IMR-90 (cell line): ENCODE results near the gene PRPF40A. TPM values are rescaled to one million over a fixed set of nuclear protein-coding genes. Genes with fewer than 3 reads are reported as not detected.
A peak's percentile ranks its signal among the peaks of the same experiment; 100 is the strongest.

ENCODE experiments used
- ATAC-seq: fragments of 200-7000 bp; cut with Tn5 transposase; 2 replicates; pipeline ENCODE4 v1.9.1; 2020; ENCODE audit warnings: low read depth, mild to moderate bottlenecking, moderate library complexity
- BruUV-seq: library from RNA; stranded (reverse); fragments of 400-500 nt; replicated peaks from 2 replicates; lab custom pipeline; 2021; lab: Mats Ljungman, UMichigan
- CTCF ChIA-PET: fragments of 300-600 bp; formaldehyde crosslinking; extraction: SDS; loops from one replicate; lab custom pipeline; 2021; ENCODE audit warnings: antibody characterized with exemption; lab: Yijun Ruan, JAX
- POLR2A ChIA-PET: fragments of 300-600 bp; sonication (Branson Sonifier 250); formaldehyde crosslinking; loops from one replicate; lab custom pipeline; 2022; ENCODE audit warnings: antibody characterized with exemption; ENCODE audit not compliant: unreplicated experiment; lab: Charles Lee
- DNase-seq: peaks from one replicate; pipeline ENCODE4 v3.0.0; 2013
- H2AFZ ChIP-seq: replicated peaks from 2 replicates; pipeline ENCODE3; 2013; ENCODE audit warnings: low read length, mild to moderate bottlenecking; ENCODE audit not compliant: poor library complexity
- H2AK5ac ChIP-seq: 2 replicates; pipeline ENCODE4 v1.6.1; 2013; ENCODE audit warnings: low read depth, low read length, inconsistent platforms
- H2AK9ac ChIP-seq: replicated peaks from 2 replicates; pipeline ENCODE3; 2013; ENCODE audit warnings: mild to moderate bottlenecking, low read depth, low read length, moderate library complexity; ENCODE audit not compliant: poor library complexity
- H2BK120ac ChIP-seq: 2 replicates; pipeline ENCODE4 v1.6.1; 2013; ENCODE audit warnings: low read depth, low read length, inconsistent platforms
- H2BK15ac ChIP-seq: 3 replicates; pipeline ENCODE4 v1.6.1; 2013; ENCODE audit warnings: low read depth, low read length, inconsistent platforms
- H2BK20ac ChIP-seq: 2 replicates; pipeline ENCODE4 v1.6.1; 2013; ENCODE audit warnings: low read depth, mild to moderate bottlenecking, inconsistent platforms, low read length, moderate library complexity
- H2BK5ac ChIP-seq: 2 replicates; pipeline ENCODE4 v1.6.1; 2013; ENCODE audit warnings: mild to moderate bottlenecking, low read depth, low read length, inconsistent platforms; ENCODE audit not compliant: poor library complexity, severe bottlenecking
- H3K14ac ChIP-seq: replicated peaks from 2 replicates; pipeline ENCODE4 v1.6.1; 2013; ENCODE audit warnings: low read depth, low read length, inconsistent platforms
- H3K18ac ChIP-seq: 2 replicates; pipeline ENCODE4 v1.6.1; 2013; ENCODE audit warnings: low read depth, low read length, control low read depth
- H3K23ac ChIP-seq: 2 replicates; pipeline ENCODE4 v1.6.1; 2013; ENCODE audit warnings: low read depth, low read length, inconsistent platforms
- H3K27ac ChIP-seq: 2 replicates; pipeline ENCODE4 v1.5.1; 2013; ENCODE audit warnings: mild to moderate bottlenecking, control low read depth, low read length; ENCODE audit not compliant: insufficient read depth
- H3K27me3 ChIP-seq: 2 replicates; pipeline ENCODE4 v1.6.1; 2013; ENCODE audit warnings: low read length; ENCODE audit not compliant: control insufficient read depth, insufficient read depth
- H3K36me3 ChIP-seq: 2 replicates; pipeline ENCODE4 v1.6.1; 2013; ENCODE audit warnings: low read length, mixed read lengths; ENCODE audit not compliant: control insufficient read depth, insufficient read depth
- H3K4ac ChIP-seq: 2 replicates; pipeline ENCODE4 v1.6.1; 2013; ENCODE audit warnings: low read depth, low read length, inconsistent platforms
- H3K4me1 ChIP-seq: 2 replicates; pipeline ENCODE4 v1.6.1; 2013; ENCODE audit warnings: low read length, mixed read lengths; ENCODE audit not compliant: control insufficient read depth, insufficient read depth
- H3K4me2 ChIP-seq: 2 replicates; pipeline ENCODE4 v1.6.1; 2013; ENCODE audit warnings: low read depth, mild to moderate bottlenecking, control low read depth, low read length, moderate library complexity
- H3K4me3 ChIP-seq: 2 replicates; pipeline ENCODE4 v1.5.1; 2013; ENCODE audit warnings: low read depth, mild to moderate bottlenecking, control low read depth, low read length, moderate library complexity; ENCODE audit not compliant: insufficient read depth
- H3K56ac ChIP-seq: 2 replicates; pipeline ENCODE4 v1.6.1; 2013; ENCODE audit warnings: low read length, inconsistent platforms; ENCODE audit not compliant: insufficient read depth; ENCODE audit errors: extremely low read depth
- H3K79me1 ChIP-seq, 2 experiments: 2 replicates each; pipeline ENCODE4 v1.6.1; 2013; ENCODE audit warnings: low read length in 2 of 2, inconsistent platforms in 1 of 2, low read depth in 1 of 2
- H3K9ac ChIP-seq: 2 replicates; pipeline ENCODE4 v1.6.1; 2013; ENCODE audit warnings: low read depth, low read length, control low read depth
- H3K9me1 ChIP-seq: 2 replicates; pipeline ENCODE4 v1.6.1; 2013; ENCODE audit warnings: low read length, inconsistent platforms; ENCODE audit not compliant: insufficient read depth
- H3K9me3 ChIP-seq: 2 replicates; pipeline ENCODE4 v1.6.1; 2013; ENCODE audit warnings: low read length; ENCODE audit not compliant: control insufficient read depth, insufficient read depth
- H4K20me1 ChIP-seq: 2 replicates; pipeline ENCODE4 v1.6.1; 2013; ENCODE audit warnings: low read length, inconsistent platforms; ENCODE audit not compliant: insufficient read depth
- H4K5ac ChIP-seq: 2 replicates; pipeline ENCODE4 v1.6.1; 2013; ENCODE audit warnings: mild to moderate bottlenecking, low read depth, low read length, control low read depth
- H4K8ac ChIP-seq, 2 experiments: 2 replicates each; pipeline ENCODE4 v1.6.1; 2013; ENCODE audit warnings: low read depth in 2 of 2, low read length in 2 of 2, control low read depth in 1 of 2, inconsistent platforms in 1 of 2
- H4K91ac ChIP-seq: 2 replicates; pipeline ENCODE4 v1.6.1; 2013; ENCODE audit warnings: low read depth, low read length, inconsistent platforms; ENCODE audit not compliant: insufficient read depth
- CEBPB ChIP-seq: IDR thresholded peaks from 2 replicates; pipeline ENCODE4 v1.6.1; 2012; ENCODE audit warnings: low read depth, low read length, improper control_type of control experiment
- FOS ChIP-seq: fragments of 150-350 bp; IDR thresholded peaks from 2 replicates; pipeline ENCODE4 v1.6.1; 2016; ENCODE audit warnings: low read depth, low read length
- MXI1 ChIP-seq: IDR thresholded peaks from 2 replicates; pipeline ENCODE4 v1.6.1; 2012; ENCODE audit warnings: low read depth, mild to moderate bottlenecking, low read length, moderate library complexity, borderline replicate concordance
- SMC3 ChIP-seq: fragments of 150-350 bp; IDR thresholded peaks from 2 replicates; pipeline ENCODE4 v1.6.1; 2016; ENCODE audit warnings: low read depth, mild to moderate bottlenecking, antibody characterized with exemption, low read length, moderate library complexity
- WGBS, 2 experiments: methylation state at CpG; one replicate each; pipeline versions ENCODE4 v1.1.5 to v1.1.7; 2013; ENCODE audit warnings: missing lambda C conversion rate in 2 of 2; ENCODE audit not compliant: insufficient read length in 1 of 2; ENCODE audit errors: extremely low coverage in 2 of 2; 5-methylcytosine and 5-hydroxymethylcytosine counted together
- dilution Hi-C: fragments of 300-500 bp; cut with HindIII; formaldehyde crosslinking; loops from one replicate; pipeline ENCODE4 v1.14.3; 2018; ENCODE audit warnings: low sequenced_read_pairs; ENCODE audit not compliant: unreplicated experiment
- in situ Hi-C: fragments of 300-500 bp; cut with MboI; formaldehyde crosslinking; loops from 3 replicates; pipeline ENCODE4 v1.14.3; 2019; ENCODE audit warnings: low sequenced_read_pairs, inconsistent platforms, mixed read lengths
- intact Hi-C: fragments of 100-400 bp; cut with micrococcal nuclease; formaldehyde crosslinking; loops from 2 replicates; pipeline ENCODE4 v1.10.0; 2022
- polyA plus RNA-seq, 3 experiments: library from polyadenylated mRNA; depleted of rRNA; stranded (reverse); fragments of >200 nt; gene quantifications; 2 replicates each; pipeline ENCODE4 v1.2.3, GENCODE V29; 2012; ENCODE audit warnings: low replicate concordance in 1 of 3
- total RNA-seq: library from RNA; depleted of rRNA; stranded (reverse); fragments of >200 nt; gene quantifications from 2 replicates; pipeline ENCODE4 v1.2.3, GENCODE V29; 2012

The PRPF40A gene
- total and polyA plus RNA-seq, 2 of the 4 experiments (the other 2 are of a cell fraction) = 49.1 to 150 TPM

DNA sequence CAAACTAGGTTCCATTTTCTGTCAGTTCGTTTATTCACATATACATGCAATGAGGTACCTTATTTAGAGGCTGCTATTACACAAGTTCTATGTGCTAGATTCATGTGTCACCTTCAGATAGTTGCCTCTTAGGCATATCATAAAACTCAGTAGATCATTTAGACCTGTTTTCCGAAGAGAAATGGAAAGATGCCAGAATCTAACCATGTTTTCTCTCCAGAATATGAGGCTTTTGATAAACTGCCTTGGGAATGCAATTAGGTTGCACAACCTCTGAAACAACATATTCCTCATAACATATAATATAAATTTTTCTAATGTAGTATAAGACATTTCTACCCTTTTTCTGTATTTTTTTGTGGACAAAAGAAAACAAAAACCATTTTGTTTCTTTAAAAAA is 108.1 kb downstream of the PRPF40A start:
- peaks cover 3% of the 10 kb centered on the region; the same call in 1 of the 2 replicates for H3K9me1 ChIP-seq
- H2AFZ ChIP-seq = no peak overlapping the region
- H4K5ac ChIP-seq = no peak overlapping the region
- H2BK5ac ChIP-seq = no peak overlapping the region
- POLR2A ChIA-PET = no interaction called here
- intact Hi-C loops = no loop called here
- no peak overlapping the region for H3K4ac ChIP-seq
- no CpG with 5 or more reads among the region's 2 CpGs for WGBS, 2 experiments
- H4K8ac ChIP-seq = no peak overlapping the region
- H3K56ac ChIP-seq = no peak overlapping the region
- H3K23ac ChIP-seq = no peak overlapping the region
- CTCF ChIA-PET = no interaction called here
- TF ChIP-seq CEBPB = 0 out of 2 replicates have a peak, but pooled peaks have one; percentile 1
- no peak for TF ChIP-seq SMC3
- no peak for TF ChIP-seq FOS
- TF ChIP-seq MXI1 = no peak
- H3K4me1 ChIP-seq = peaks cover 5% of the 10 kb centered on the region; the same call in 1 of the 2 replicates
- no peak overlapping the region for H2AK9ac ChIP-seq
- no peak overlapping the region for H3K14ac ChIP-seq
- in situ Hi-C loops = no loop called here
- no peaks in the 10 kb centered on the region for H3K27me3 ChIP-seq
- H3K4me2 ChIP-seq = no peak overlapping the region
- no peaks in the 10 kb centered on the region for H3K9me3 ChIP-seq
- H3K79me1 ChIP-seq = no peaks in the 10 kb centered on the region
- DNase-seq = no peak
- H3K36me3 ChIP-seq = no peaks in the 10 kb centered on the region
- no peak overlapping the region for H2BK15ac ChIP-seq
- no peak overlapping the region for H3K18ac ChIP-seq
- no peak overlapping the region for H3K27ac ChIP-seq
- no peaks in the 10 kb centered on the region for H4K20me1 ChIP-seq
- no peak overlapping the region for H2BK120ac ChIP-seq
- no peak for ATAC-seq
- no peak overlapping the region for H3K9ac ChIP-seq
- no TSS peak for BruUV-seq
- dilution Hi-C loops = no loop called here
- H3K4me3 ChIP-seq = no peak overlapping the region
- H2AK5ac ChIP-seq = no peak overlapping the region
- H2BK20ac ChIP-seq = no peak overlapping the region
- H4K91ac ChIP-seq = no peak overlapping the region
